ENCODE results near the gene RNASET2.
"Not testable (repeated sequence)": the region's sequence is repeated elsewhere in the genome, so short reads cannot be mapped to it uniquely, and the experiment has no call there.

RNASET2 gene

GRCh38 chr6:166969390-166970002 is 13.1 kb upstream of the RNASET2 start:
- no peak for DNase-seq

DNA sequence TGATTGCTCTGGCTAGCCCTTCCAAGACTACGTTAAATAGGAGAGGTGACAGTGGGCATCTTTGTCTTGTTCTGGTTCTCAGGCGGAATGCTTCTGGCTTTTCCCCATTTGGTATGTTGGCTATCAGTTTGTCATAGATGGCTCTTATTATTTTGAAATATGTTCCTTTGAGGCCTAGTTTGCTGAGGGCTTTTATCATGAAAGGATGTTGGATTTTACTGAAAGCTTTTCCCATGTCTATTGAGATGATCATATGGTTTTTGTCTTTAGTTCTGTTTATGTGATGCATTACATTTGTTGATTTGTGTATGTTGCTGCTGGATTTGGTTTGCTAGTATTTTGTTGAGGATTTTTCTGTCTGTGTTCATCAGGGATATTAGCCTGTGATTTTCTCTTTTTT is 9.9 kb upstream of the RNASET2 start:
- no peak for DNase-seq

DNA sequence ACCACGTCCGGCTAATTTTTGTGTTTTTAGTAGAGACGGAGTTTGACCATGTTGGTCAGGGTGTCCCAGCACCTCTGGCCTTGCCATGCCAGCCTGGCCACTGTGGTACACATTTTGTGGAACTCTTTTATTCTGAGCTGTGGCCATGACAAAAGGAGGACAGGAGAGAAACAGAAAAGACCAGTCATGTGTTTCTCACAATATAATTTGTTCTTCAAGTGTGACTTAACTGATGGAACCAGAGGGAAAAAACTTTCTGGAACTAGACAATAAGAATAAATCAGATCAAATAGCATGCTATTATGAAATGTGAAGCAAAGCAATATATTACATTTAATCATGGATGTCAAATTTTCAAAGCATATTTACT is 4.2 kb upstream of the RNASET2 start:
- no peak for DNase-seq

- DNase-seq = no peak
Observed at GRCh38 chr6:166959911-166960608, 3.7 kb upstream of the RNASET2 start.

- DNase-seq = no peak
Observed at GRCh38 chr6:166958926-166959861, 2.8 kb upstream of the RNASET2 start.

- DNase-seq = no peak
Observed at GRCh38 chr6:166957805-166958076, 1.4 kb upstream of the RNASET2 start.

DNA sequence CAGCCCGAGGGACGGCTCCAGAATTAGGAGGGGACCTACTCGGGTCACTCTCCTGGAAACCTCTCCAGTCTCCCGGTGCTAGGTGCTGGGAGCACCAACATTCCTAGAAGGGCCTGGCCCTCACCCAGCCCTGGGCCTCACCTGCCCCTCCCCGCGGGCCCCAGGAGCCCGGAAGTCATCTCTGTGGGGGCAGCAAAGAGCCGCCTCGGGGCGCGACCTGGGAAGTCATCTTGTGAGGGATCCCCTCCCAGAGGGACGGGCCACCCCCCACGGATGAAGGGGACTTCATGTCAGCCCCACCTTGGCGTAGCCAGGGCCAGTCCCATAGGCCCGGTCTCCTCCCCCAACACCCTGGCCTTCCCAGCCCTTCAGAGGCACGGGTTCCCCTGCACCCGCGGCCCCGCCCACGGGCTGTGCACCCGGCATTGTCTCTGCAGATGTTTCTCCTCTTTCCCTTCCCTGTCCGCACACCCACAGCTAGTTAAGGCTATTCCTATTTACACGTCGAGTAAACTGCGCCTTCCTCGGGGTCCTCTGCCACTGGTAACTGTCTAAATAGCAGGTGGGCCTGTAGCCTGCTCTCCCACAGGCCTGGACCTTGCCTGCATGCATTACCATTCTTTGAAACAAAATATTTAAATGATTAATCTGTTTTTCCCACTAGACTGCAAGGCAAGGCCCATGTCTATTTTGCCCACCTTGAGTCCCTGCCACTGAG is 896 bp upstream of the RNASET2 start:
- no peak for DNase-seq

- no peak for DNase-seq
Observed at GRCh38 chr6:166955865-166956443, 396 bp downstream of the RNASET2 start.

GRCh38 chr6:166955121-166955864 is 1.1 kb downstream of the RNASET2 start:
- no peak for DNase-seq

DNA sequence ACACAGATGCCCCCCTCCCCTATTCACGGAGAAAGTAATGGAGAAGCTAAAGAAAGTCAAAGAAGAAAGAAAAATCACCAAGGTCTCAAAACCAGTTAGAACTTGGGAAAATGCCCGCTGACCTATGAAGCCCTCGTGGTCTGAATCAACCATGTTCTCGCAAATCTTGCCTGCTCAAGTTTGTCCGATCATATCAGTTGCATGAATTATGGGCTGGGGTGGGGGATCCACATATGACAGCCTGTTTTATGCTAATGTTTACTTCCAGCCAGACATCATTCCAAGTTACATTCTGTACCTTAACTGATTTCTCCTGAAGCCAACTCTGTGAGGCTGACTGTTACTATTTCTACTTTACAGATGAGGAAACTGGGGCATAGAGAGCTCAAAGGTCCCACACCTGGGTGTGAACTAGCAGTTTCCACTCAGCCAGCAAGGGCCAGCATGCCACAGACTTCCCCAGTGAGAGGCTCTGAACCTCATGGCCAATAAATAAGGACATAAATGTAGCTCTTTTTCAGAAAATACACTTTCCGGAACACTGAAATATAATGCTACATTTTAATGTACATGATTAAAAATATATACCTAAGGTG is 2.1 kb downstream of the RNASET2 start:
- no peak for DNase-seq

DNA sequence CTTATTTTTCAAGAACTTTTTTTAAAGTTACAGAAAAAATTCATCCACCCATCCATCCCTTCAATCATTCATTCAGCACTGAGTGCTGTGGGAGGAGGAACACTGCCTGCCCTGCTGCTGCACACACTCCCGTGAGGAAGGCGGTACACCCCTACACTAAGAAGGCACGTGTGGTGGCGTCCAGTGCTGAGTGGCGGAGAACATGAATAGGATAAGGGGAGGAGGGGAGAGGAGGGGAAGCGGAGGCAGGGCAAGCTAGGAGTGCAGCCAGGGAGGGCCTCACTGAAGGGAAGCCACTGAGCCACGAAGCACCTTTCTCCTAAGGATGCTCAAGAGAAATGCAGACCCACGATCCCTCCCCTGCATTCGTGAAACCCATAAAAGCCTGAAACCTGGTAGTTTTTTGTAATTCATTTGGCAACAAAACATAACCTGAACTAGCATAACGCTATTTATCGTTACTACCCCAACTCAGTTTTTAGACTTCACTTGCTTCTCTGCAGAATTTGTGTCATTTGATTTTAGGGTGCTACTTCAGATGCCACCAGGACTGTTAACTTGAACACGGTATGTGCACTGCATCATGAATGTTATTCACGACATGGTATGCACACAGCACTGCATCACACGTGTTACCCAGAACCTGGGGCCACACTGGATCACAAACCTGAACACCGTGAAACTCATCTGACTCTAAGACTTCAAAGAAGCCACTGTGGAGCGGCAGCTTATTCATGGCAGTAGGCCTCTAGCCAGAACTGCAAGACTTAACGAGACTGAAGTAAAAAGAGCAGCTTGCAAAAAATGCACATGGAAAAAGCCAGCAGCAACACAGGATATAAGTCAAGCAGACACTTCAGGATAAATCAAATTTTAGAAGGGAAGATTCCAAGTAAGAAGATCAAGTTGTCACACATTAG is 3.5 kb downstream of the RNASET2 start:
- no peak for DNase-seq

DNA sequence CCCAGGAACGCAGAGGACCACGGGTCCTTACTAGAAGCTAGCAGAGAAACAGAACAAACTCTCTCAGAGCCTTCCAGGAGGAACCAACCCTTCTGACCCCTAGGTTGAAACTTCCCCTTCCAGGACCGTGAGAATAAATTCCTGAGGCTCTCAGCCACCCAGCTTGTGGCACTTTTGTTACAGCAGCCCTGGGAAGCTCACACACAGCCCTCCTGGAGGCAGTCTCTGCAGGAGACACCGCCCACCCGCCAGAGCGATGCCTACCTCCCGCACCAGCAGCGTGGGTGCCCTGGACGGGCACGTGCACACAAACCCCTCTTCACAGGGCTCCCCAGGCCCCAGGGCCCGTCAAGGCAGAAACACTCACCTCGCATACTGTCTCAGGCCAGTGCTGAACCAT is 4.2 kb downstream of the RNASET2 start:
- no peak for DNase-seq

DNA sequence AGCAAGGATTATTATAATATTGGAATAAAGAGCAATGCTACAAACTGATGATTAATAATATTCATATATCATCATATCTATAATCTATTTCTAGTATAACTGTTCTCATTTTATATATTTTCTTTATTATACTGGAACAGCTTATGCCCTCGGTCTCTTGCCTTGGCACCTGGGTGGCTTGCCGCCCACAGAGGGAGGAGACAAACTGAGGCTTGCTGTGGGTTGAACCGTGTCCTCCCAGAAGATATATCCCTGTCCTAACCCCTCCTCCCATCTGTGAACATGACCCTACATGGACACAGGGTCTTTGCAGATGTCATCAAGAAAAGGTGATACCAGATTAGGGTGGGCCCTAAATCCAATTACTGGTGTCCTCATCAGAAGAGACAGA is 4.7 kb downstream of the RNASET2 start:
- no peak for DNase-seq

GRCh38 chr6:166950892-166951669 is 5.3 kb downstream of the RNASET2 start:
- not testable (repeated sequence) for DNase-seq

- no peak for DNase-seq
Observed at GRCh38 chr6:166950443-166950821, 5.9 kb downstream of the RNASET2 start.

DNA sequence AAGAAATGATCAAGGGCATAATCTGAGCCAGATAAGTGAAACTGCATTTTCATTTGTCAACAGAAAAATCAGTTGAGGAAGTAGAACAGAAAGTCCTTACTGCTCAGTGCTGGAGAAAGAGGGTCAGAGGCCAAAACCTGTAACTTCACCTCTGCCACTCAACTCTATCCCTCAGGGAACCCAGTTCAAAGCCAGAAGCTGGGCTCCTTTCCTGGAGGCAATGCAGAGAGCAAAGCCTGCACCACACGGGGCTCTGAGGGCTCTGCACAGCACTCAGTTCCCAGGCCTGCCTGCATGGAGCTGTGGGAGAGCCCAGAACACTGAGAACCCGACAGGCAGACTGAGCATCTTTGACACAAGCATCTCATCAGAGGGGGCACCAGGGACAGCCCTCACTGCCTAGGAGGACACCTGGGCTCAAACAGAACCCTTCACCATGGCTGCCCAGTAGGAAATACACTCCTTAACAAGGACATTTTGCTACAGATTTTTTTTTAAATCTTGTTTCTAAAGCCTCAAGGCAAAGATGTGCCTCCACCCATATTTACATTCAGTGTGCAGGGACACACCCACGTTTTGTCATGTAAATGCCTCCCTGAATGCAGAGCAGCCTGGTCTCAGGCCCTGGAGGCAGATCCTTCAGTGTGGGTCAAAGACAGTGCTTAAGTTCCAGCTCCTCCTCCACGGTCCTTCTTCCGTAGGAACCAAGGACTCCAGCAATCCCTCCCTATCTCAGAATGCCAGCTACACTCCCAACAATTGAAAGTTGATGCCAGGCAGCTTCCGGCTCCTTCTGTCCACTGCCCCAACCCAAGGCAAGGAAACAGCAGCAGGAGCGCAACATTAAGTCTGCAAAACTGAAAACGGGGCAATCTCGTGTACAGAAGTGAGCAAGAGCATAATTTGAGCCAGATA is 6.6 kb downstream of the RNASET2 start:
- DNase-seq = no peak

- not testable (repeated sequence) for DNase-seq
Observed at GRCh38 chr6:166948724-166949123, 7.6 kb downstream of the RNASET2 start.

DNA sequence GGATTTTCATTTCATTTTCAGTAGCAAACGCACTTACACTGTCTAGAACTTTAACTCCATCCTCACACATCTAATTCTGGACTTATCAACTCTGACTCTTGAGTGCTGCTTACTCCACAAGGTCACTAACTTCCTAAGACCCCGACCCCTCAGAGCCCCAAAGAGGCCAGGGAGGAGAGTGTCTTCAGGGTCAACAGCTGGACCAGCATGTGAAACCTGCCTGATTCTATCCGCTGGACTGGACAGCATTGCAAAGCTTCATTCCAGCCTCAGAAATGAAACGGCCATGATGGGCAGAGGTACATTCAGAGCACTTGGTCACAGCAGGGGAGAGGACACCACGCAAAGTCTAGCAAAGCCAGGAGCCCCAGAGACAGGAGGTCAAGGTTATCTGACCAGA is 9.1 kb downstream of the RNASET2 start:
- no peak for DNase-seq

- DNase-seq = no peak
Observed at GRCh38 chr6:166946125-166946524, 10.2 kb downstream of the RNASET2 start.

Data from NCI-H446 treated with DMSO at 0.1 percent for 48 hours (cell line).